ENCODE measurements around the gene IL4R. TPM values are rescaled to one million over a fixed set of nuclear protein-coding genes. Genes with fewer than 3 reads are reported as not detected.

IL4R gene
- total RNA-seq, 2 experiments from 2014 or later = 73.1 to 82.8 TPM

DNA sequence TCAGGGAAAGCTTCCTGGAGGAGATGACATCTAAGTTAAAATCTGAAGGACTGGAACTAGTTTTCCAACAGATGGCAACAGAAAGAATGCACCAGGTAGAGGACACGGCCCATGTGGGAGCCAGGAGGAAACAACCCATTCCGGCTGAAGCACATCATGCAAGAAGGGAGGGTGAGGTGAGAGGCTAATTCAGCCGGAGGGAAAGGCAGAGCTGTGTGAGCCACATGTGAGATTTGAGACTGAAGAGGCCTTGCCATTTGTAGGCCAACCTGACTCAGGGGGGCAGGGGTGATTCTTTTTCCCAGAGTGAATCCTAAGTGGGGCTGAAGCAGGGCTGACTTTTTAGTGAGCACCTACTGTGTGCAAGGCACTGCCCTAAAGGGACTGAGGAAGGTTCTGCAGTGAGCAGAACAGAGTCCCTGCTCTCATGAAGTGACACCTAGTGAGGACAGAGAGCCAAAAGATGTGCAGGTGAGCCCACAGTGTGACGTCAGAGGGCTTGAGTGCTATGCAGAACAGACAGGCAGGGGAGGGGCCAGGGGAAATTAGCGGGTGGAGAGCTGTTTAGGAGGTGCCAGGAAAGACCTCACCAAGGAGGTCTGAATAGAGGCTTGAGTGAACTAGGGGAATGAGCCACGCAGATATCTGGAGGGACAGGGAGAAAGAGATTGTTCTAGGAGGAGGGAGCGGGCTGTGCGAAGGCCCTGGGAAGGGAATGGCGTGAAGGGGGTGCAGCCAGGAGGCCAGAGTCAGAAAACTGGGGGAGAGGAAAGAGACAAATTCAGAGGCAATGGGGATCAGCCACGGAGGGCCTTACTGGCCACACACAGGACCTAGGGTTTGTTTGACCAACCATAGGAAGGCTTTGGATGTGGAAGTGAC, 68.4 kb downstream of the IL4R start:
- no peak overlapping the region for H3K4me3 ChIP-seq (ENCODE audit: low read depth, low read length, poor library complexity, severe bottlenecking)
- CTCF ChIA-PET (ENCODE audit: unreplicated experiment) = no interaction called here
- H3K9me3 ChIP-seq (ENCODE audit: low read length) = no peaks in the 10 kb centered on the region

GRCh38 chr16:27383556-27384243, 69.9 kb downstream of the IL4R start:
- H3K4me1 ChIP-seq (ENCODE audit: insufficient read depth, low read length, poor library complexity, severe bottlenecking) = peaks cover 43% of the 10 kb centered on the region
- H3K27ac ChIP-seq (ENCODE audit: low read depth, low read length, poor library complexity, severe bottlenecking) = no peak overlapping the region
- no peak overlapping the region for H2AFZ ChIP-seq (ENCODE audit: low read length)
- H3K4me2 ChIP-seq (ENCODE audit: low read length) = no peak overlapping the region
- ChIA-PET CTCF (ENCODE audit: unreplicated experiment) (no interaction called here), POLR2A (interaction anchor here (1.1 to 1.7 kb wide), 2 partner anchors 9 to 18 kb away, joined by 3 to 6 read pairs; partner anchors contain the start of gene IL21R)
- H3K79me2 ChIP-seq (ENCODE audit: insufficient read depth, low read depth, low read length) = no peaks in the 10 kb centered on the region
- H3K36me3 ChIP-seq (ENCODE audit: insufficient read depth, low read length) = no peaks in the 10 kb centered on the region
- H3K9me3 ChIP-seq (ENCODE audit: low read length) = no peaks in the 10 kb centered on the region
- H3K4me3 ChIP-seq (ENCODE audit: low read depth, low read length, poor library complexity, severe bottlenecking) = no peak overlapping the region
- no TSS peak for BruUV-seq (replicated peaks)
- intact Hi-C loops (cut with micrococcal nuclease; ENCODE audit: unreplicated experiment) = no loop called here
- no peak for DNase-seq (ENCODE audit: low spot score)
- H4K20me1 ChIP-seq (ENCODE audit: insufficient read depth, low read length) = no peaks in the 10 kb centered on the region
- no peaks in the 10 kb centered on the region for H3K9me2 ChIP-seq (ENCODE audit: insufficient read depth, low read length)
- TF ChIP-seq EZH2phosphoT487 (IDR thresholded peaks at IDR 0.05; ENCODE audit: borderline replicate concordance, low read depth, low read length) = no peak
- TF ChIP-seq, protein P1, sequence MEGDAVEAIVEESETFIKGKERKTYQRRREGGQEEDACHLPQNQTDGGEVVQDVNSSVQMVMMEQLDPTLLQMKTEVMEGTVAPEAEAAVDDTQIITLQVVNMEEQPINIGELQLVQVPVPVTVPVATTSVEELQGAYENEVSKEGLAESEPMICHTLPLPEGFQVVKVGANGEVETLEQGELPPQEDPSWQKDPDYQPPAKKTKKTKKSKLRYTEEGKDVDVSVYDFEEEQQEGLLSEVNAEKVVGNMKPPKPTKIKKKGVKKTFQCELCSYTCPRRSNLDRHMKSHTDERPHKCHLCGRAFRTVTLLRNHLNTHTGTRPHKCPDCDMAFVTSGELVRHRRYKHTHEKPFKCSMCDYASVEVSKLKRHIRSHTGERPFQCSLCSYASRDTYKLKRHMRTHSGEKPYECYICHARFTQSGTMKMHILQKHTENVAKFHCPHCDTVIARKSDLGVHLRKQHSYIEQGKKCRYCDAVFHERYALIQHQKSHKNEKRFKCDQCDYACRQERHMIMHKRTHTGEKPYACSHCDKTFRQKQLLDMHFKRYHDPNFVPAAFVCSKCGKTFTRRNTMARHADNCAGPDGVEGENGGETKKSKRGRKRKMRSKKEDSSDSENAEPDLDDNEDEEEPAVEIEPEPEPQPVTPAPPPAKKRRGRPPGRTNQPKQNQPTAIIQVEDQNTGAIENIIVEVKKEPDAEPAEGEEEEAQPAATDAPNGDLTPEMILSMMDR (conservative IDR thresholded peaks at IDR 0.05; ENCODE audit: low read length) = no peak

More for the DNA sequence above, 68.4 kb downstream of the IL4R start:
- Histone ChIP-seq H4K20me1 (ENCODE audit: insufficient read depth, low read length) (no peaks in the 10 kb centered on the region), H3K36me3 (ENCODE audit: insufficient read depth, low read length) (no peaks in the 10 kb centered on the region), H3K4me2 (ENCODE audit: low read length) (no peak overlapping the region), H3K4me1 (ENCODE audit: insufficient read depth, low read length, poor library complexity, severe bottlenecking) (peaks cover 58% of the 10 kb centered on the region), H3K79me2 (ENCODE audit: insufficient read depth, low read depth, low read length) (no peaks in the 10 kb centered on the region), H3K9me2 (ENCODE audit: insufficient read depth, low read length) (no peaks in the 10 kb centered on the region), H2AFZ (ENCODE audit: low read length) (no peak overlapping the region), H3K27ac (ENCODE audit: low read depth, low read length, poor library complexity, severe bottlenecking) (no peak overlapping the region)
- POLR2A ChIA-PET = interaction anchor here (1.1 to 1.6 kb wide), 2 partner anchors 8 to 20 kb away, joined by 3 to 4 read pairs; partner anchors contain the start of gene IL21R
- intact Hi-C loops (cut with micrococcal nuclease; ENCODE audit: unreplicated experiment) = no loop called here
- peak; percentile 39 for DNase-seq (ENCODE audit: low spot score)
- no TSS peak for BruUV-seq (replicated peaks)
- TF ChIP-seq, protein P1 (conservative IDR thresholded peaks at IDR 0.05; ENCODE audit: low read length) = no peak
- no peak for TF ChIP-seq EZH2phosphoT487 (IDR thresholded peaks at IDR 0.05; ENCODE audit: borderline replicate concordance, low read depth, low read length)

Data from OCI-LY7 (cell line).